ENCODE results near the gene ZFAND3.
"Not testable (repeated sequence)": the region's sequence is repeated elsewhere in the genome, so short reads cannot be mapped to it uniquely, and the experiment has no call there.

The ZFAND3 gene

DNA sequence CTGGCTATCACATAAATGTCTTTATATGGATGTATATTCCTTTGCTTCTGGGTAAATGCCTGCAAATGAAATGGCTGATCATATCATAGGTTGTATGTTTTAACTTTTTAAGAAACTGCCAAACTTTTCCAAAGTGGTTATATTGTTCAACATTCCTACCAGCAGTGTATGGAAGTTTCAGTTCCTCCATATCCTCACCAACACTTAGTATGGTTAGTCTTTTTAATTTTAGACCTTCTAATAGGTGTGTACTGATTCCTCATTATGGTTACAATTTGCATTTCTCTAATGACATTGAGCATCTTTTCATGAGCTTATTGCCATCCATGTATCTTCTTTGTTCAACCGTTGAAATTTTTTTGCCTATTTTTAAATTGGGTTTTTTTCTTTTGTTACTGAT lies 155.4 kb downstream of the ZFAND3 start:
- DNase-seq, result no peak

DNA sequence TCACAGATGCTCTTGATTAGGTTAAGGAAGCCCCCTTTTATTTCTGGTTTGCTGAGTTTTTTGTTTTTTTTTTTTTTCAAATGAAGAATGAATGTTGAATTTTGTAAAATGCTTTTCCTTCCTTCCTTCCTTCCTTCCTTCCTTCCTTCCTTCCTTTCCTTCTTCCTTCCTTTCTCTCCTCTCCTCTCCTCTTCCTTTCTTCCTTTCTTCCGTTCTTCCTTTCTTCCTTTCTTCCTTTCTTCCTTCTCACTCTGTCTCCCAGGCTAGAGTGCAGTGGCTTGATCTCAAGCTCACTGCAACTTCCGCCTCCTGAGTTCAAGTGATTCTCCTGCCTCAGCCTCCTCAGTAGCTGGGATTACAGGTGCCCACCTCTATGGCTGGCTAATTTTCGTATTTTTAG lies 158.2 kb downstream of the ZFAND3 start:
- no peak for DNase-seq

- peak in 1 of 2 experiments; percentile 47 for DNase-seq
Measured at GRCh38 chr6:37979392-37980221, 160.1 kb downstream of the ZFAND3 start.

DNA sequence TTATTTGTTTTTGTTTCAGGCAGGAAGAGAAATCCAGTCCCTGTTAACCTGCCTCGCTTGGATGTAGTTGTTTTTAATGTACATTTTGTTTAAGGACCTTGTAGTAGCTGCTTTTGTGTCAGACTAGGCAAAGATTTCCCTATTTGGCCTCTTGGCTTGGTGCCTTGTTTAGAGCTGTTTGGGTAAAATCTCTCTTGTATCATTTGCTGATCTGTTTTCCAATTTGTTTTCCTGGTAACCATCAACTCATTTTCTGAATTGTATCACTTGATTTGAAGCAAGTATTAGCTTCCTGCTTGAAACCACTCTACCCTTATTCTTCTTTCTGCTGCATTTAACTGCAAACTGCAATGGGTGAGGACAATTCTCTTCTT lies 160.7 kb downstream of the ZFAND3 start:
- peak in 1 of 2 experiments; percentile 47 for DNase-seq

GRCh38 chr6:37981626-37982025 lies 162.1 kb downstream of the ZFAND3 start:
- DNase-seq, result no peak

GRCh38 chr6:37982317-37982716 lies 162.8 kb downstream of the ZFAND3 start:
- no peak for DNase-seq

DNA sequence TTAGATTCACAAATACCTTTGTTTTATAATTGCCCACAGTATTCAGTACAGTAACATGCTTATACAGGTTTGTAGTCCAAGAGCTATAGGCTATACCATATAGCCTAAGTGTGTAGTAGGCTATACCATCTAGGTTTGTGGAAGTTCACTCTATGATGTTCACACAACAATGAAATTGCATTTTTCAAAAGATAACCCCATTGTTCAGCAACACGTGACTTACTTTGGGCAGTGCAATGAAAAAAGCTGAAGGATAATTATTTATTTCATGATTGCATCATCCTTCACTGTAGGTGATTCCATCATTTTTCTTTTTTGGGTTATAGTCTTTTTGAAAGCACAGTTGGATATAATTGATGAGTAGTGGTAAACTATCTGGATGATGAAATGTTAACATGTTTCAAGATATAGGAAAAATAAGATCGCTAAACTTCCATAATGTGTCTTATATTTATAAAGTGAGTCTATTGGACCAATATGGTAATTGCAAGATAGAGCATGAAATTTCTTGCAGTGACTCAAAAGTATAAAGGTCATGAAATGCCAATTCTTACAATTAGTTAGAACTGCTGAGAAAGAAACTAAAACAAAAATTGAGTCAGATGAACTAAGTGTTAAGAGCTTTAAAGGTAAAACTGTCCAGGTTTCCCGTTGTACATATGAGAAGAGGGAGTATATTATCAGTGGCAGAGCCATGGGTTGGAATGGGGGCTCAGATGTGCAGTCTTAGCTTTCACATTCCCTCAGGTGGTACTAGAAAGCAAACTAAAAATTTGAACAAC lies 164.4 kb downstream of the ZFAND3 start:
- no peak for DNase-seq

DNA sequence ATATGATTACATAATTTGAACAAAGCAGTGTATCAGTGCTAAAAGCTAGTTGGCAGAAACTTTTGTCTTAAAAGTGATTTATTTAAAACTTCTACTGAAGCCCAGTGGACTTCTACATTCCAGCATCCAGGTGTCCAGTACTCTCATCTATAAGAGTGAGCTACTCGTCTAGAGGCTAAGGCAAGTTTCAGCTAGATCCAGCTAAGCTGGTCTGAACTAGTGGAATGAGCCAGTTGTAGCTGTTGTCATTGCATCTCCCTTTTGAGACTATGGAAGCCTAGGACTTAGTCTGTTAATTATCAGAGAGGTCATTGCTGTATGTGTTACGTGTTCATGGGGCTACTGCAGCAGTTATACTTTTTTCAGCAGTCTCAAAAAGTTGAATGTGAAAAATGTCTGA lies 165.1 kb downstream of the ZFAND3 start:
- no peak for DNase-seq

GRCh38 chr6:37985355-37985754 lies 165.8 kb downstream of the ZFAND3 start:
- DNase-seq, result no peak

DNA sequence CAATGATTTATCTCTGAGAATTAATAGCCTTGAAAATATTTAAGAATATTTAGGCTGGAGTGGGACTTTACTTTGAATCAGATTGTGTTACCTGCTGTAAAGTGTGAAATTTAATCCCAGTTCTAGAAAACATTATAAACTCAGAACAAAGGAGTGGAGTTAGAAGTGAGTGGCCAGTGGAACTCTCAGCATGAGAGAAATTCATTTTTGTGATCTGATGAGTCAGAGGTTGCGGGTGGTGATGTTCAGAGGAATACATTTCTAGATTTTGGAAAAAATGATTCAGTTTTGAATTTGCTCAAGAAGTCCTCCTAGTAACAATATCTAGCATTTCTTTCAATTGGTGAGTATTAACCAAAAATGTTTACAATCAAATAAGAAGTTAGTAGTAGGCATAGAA lies 167.5 kb downstream of the ZFAND3 start:
- no peak for DNase-seq

GRCh38 chr6:37987559-37987958 lies 168.0 kb downstream of the ZFAND3 start:
- no peak for DNase-seq

- DNase-seq, result no peak
Measured at GRCh38 chr6:37988127-37988526, 168.6 kb downstream of the ZFAND3 start.

- no peak for DNase-seq
Measured at GRCh38 chr6:37988696-37989095, 169.2 kb downstream of the ZFAND3 start.

DNA sequence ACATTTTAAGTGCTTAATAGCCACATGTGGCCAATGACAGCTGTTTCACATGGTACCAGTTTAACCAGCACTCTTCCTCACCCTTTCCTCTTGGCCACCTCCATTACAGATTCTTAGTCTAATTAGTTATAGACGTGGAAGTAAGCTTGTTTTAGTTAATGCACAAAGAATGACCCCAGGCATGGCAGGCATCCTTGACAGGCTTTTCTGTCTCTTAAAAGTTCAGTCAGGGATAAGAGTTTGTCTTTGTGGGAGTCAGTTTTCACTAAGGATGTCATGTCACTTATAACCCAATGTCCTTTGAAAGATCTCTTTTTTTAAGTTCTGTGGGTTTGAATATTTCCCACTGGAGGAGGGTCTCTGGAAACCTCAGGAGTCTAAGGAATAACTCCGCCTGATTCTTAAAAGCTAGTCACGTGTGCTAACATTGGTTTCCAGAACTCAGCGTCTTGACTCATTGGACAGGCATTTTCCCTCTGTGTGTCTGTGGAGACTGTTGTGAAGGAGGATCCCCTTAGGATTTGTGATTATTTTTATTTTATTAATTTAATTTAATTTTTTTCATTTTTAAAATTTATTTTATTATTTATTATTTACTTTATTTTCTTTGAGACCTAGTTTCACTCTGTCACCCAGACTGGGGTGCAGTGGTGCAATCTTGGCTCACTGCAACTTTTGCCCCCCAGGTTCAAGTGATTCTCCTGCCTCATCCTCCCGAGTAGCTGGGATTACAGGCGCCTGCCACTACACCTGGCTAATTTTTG lies 171.4 kb downstream of the ZFAND3 start:
- DNase-seq, result no peak

GRCh38 chr6:37992749-37993148 lies 173.2 kb downstream of the ZFAND3 start:
- DNase-seq, result no peak

DNA sequence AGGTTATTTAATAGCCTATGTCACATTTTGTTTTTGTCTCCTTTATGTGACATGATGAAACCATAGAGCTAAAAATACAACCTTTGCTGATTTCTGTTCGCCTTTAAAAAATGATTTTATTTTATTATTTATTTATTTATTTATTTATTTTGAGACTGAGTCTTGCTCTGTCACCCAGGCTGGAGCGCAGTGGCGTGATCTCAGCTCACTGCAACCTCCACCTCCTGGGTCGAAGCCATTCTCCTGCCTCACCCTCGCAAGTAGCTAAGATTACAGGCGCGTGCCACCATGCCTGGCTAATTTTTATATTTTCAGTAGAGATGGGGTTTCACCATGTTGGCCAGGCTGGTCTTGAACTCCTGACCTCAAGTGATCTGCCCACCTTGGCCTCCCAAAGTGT lies 173.7 kb downstream of the ZFAND3 start:
- not testable (repeated sequence) for DNase-seq

DNA sequence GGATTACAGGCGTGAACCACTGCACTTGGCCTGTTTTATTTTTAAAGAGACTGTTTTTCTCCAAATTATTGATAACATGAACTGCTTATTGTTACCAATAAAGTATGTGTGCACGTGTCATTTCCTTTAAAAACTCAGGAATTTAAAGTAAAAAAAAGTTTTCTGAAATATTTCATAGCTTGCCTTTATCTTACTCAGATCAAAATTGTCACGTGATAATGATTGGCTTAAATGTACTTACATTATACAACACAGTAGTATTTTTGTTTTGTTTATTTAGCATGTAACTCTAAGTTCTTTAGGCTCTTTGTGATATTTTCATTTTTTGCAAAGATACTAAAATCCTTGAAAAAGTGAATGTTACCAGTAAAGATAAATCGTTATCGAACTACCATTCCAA lies 174.1 kb downstream of the ZFAND3 start:
- DNase-seq, result no peak

- DNase-seq, result no peak
Measured at GRCh38 chr6:37994223-37994622, 174.7 kb downstream of the ZFAND3 start.

- DNase-seq, result no peak
Measured at GRCh38 chr6:37998366-37998765, 178.8 kb downstream of the ZFAND3 start.

DNA sequence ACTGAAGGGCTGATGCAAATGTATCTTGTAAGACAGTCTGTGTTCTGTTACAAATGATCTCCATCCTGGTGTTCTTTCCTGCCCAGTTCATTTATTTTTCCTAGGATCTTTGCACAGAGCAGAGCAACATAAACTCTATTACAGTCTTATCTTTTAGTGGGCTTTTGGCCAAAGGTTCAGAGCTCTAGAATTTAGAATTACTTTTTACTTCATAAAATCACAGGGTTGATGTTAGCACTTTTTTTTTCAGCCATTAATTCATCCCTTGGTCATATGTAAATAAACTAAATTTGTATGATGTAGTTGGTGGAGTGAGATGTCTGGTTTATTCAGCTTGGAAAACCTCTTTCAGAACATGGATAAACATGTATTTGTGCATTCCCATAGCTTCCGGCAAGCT lies 181.9 kb downstream of the ZFAND3 start:
- DNase-seq, result no peak

DNA sequence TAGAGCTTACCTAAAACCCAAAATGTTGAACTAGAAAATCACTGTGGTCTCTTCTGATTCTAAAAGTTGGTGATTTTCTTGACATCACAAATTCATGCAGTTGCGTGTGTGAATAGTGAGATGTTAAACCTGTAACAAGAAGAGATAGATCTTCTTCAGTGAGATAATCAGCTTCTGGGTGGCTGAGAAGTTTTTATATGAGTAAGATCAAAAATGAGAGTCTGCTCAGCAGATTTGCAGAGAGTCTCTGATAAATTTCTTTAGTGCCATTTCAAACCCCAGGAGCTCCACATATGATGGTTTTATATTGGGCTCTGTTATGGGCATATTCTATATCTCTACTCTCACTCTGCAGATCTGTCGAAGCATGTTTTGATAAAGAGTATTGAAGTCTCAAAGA lies 185.4 kb downstream of the ZFAND3 start:
- DNase-seq, result no peak

DNA sequence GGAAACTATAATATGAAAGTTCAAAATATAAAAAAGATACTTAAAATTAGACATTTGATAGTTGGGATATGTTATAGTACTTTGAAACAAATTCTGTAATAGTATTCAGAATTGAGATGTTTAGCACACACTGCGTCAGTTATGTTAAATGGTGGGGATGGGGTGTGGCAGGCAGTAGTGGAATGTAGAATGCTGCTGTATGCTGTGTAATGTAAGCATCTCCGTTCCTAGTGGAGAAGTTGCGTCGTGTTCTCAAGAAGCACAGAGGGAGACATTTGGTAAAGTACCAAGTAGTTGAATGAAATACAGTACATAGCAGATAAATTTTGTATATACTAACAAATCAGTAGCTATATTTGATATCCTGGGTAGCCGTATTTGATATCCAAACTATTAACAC lies 192.4 kb downstream of the ZFAND3 start:
- DNase-seq, result no peak

- DNase-seq, result peak; percentile 32 to 59
Measured at GRCh38 chr6:38012573-38012972, 193.0 kb downstream of the ZFAND3 start.

- no peak for DNase-seq
Measured at GRCh38 chr6:38015341-38015740, 195.8 kb downstream of the ZFAND3 start.

Measured in NCI-H2081 (cell line).